Amniotic stem cell (primary cell): ENCODE results near the gene MTM1.

Source experiments
- DNase-seq: peaks from one replicate; lab custom pipeline; 2025; lab: John Stamatoyannopoulos, UW

Gene MTM1

DNA sequence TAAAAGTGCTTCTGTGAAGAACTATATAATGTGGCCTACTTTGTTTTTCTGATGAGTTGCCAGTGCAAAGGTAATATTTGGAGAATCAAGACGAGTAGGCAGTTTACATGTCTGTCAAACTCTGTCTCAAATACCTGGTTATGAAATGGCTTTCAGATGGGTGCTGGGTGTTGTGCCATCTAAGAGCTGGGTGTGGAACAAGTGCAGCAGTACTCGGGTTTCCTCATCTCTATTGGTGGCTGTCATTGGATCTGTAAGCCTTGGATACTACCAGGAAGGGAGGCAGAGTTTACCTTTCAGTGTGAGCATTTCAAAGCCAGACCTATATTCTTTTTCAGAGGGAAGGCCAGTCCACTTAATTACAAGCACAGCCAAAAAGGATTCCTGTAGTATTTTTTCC is 37.2 kb downstream of the MTM1 start:
- no peak for DNase-seq

DNA sequence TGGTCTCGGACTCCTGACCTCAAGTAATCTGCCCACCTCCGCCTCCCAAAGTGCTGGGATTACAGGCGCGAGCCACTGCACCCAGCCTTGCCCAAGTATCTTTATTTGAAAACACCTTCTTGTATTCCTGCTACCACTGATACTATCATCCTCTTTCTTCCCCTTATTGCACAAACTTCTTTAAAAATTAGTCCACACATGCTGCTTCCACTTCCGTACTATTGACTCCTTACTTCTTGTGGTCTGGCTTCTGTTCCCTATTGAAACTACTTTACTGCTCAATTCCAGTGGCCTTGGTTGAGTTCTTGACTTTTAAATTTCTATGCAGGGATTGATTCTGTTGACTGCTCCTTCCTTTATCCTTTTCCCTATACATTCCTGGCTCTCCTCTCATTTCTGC is 38.8 kb downstream of the MTM1 start:
- no peak for DNase-seq

DNA sequence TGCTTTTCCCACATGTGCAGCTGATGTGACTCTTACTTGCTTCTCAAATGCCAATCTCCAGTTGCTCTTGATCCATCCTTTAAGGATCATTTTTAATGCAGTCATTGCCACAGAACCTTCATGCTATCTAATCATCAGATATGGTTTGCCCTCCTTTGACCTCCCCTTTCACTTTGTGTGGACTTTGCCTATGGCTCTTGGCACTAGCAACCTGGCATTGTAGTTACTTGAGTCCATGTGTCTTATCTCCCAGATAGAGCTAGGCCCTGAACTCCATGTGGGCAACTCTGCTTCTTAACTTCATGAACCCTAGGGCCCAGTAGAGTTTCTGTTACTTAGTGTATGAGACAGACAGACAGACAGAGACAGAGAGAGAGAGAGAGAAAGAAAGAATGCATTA is 41.6 kb downstream of the MTM1 start:
- DNase-seq: no peak

DNA sequence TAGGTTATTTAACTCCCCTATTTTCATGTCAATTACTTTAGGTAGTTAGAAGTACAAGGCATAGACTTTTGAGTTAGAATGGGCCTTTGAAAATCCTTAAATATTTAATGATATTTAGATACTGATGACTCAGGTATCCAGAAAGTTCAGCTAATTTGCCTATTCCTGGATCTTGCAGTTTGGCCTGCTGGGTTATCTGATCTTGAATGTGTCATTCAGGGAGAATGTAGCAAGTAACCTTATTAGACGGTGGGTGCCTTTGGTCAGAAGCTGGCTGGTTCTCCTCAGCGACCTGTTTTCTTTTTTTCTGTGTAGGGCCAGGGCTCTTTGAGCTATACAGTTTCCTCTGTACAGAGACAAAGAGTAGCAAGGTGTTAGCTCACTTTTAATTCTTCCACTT is 42.0 kb downstream of the MTM1 start:
- DNase-seq: no peak

DNA sequence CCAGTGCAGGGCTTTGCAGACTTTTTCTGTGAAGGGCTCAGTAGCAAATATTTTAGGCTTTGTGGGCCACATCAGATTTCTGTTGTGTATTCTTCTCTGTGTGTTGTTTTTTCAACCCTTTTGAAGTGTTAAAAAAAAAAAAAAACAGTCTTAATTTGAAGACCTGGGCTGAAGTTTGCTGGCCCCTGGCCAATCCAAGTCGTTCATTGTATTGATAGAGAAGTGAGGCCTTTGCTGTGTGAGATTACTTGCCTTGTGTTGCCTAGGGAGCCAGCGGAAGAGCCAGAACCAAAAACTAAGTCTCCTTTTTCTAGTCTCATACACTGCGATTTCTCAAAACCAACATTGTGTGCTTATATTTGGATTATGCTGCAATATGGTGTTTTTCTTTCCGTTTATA is 46.9 kb downstream of the MTM1 start:
- no peak for DNase-seq

DNA sequence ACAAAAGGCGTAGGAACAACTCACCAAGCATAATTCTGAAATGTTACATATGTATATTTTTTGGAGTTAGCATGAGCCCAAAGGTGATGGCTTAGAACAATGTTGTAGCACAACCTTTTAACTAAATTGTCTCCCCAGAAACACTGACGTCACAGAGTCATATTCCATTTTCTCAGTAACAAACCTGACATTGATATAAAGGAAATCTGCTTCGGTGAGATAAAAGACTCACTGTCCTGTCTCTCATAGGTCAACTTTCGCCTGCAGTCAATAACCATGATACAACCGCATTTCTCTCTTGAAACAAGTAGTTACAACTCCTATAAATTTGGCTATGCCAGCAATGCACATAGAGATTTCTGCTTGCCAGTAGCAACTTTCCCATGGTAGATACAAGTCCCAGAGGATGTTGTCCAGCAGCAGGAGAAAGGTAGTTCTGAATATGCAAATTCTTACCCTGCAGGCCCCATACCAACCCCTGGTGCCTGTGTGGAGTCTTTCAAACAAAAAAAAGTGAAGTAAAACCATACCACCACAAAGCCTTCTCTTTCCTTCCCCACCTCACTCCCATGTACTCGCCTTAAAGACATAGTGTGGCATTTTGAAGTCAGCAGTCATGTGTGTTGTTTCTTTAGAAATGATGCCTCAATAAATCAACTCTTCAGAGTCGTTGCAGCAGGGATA is 47.9 kb downstream of the MTM1 start:
- DNase-seq: no peak

DNA sequence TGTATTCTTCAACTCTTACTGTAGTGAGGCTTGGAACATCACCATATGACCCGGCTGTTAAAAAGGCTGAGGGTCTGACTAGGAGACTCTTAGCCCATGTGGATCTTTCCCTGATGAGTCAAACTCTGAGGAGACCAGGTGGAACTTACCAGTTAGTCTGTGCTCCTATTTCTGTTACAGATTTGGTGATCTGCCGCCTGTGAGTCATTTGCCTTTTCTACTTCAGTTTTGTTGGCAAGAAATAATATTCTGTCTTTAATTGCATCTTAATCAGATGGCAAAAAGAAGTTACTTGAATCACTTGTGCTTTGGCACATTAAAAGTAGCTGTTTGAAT is 48.4 kb downstream of the MTM1 start:
- DNase-seq: no peak

DNA sequence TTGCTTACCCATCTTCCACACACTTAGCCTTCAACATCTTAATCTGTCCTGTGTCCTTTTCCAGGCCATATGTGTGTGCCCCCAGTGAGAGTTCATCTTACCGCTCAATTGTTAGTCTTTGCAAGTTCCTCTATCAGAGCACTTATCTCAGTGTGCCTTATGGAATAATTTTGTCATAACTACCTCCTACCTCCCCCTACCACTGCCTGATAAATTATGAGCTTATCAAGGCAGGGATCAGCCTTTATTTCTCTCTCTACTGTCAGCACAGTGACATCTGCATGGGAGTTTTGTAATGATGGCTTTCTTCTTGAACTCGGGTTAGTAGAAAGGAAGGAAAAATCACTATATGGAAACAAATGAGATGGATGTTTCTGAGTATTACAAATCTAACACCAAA is 53.2 kb downstream of the MTM1 start:
- no peak for DNase-seq

DNA sequence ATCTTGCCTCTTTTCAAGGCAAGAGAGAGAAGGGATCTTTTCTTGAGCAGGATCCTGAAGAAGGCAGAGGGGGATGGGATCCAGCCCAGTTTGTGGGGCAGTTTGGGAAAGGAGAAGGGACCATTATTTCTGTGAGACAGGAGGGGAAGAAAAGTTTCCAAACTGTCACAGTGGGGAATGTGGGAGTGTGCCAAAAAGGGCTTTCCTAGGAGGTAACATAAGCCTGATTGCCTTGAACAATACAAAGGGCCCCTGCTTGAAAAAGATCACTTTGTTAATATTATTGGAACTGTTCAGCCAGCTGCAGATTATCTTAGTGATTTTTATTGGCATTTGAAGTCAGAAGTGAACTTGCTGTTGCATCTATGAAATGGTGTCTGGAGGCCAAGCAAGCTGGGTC is 55.2 kb downstream of the MTM1 start:
- DNase-seq: no peak

DNA sequence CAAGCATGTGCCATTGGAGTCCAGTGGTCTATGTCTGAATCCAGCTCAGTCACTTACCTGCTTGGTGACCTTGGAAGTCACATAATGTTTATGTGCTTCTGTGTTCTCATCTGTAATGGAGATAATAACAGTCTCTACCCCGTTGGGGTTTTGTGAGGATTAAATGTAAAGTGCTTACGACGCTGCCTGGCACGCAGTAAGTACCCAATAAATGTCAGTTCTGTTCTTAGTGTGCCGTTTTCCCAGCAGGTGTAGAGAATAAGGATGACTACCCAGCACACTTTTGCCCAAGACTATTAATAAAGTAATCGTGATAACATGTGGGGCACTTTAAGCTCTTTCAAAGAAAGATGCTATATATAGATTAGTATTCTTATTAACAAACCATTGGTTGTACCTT is 56.7 kb downstream of the MTM1 start:
- no peak for DNase-seq

DNA sequence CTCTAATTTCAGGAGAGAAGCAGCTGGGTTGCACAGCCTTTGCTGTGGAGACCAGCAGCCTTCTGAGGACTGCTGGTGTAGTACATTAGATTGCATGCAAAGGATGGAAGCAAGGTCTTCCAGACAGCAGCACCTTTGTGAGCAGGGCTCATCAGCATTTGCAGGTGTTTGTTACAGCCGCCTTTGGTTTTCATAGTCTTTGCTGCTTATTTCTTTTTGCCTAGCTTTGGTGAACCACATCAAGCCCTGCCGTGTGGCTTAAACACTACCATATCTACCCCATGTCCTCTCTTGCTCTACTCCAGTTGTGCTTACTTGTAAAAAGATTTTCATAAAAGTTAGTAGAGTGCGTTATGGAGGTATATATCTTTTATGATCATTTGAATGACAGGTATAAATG is 57.5 kb downstream of the MTM1 start:
- DNase-seq: no peak

DNA sequence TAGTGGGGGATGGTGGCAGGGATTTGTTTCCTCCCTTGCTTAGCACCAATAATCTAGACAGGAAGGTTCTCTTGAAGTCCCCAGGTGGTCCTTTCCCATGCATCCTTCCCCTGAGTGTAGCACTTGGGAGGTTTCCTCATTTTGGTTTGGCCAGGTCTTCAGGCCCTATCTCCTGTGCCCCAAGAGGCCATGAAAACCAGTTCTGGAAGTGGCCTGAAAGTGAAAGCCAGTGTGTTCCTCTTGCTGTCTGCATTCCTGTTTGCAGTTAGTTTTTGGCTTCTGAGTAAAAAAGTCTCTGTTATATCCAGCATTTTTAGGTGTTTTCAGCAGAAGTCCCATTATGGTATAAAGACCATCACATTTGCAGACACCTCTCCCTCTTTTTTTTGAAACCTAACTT is 59.5 kb downstream of the MTM1 start:
- DNase-seq: no peak

DNA sequence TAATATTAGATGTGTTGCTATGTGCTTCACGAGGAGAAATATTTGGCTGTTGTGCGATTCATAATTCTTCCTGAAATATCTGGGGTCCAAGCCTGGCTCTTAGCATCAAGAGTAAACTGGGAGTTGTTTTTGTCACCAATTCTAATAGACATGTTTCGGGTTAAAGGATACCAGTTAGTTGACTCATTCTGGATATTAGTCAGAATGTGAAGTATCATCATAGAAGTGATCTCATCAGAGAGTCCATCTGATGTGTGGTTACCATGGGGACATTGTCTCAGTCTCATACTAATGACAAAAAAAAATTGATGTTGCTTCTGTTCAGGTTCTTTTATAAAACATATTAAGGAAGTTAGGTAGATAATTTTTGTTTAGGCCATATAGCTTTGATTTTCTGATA is 67.5 kb downstream of the MTM1 start:
- DNase-seq: peak; percentile 20

DNA sequence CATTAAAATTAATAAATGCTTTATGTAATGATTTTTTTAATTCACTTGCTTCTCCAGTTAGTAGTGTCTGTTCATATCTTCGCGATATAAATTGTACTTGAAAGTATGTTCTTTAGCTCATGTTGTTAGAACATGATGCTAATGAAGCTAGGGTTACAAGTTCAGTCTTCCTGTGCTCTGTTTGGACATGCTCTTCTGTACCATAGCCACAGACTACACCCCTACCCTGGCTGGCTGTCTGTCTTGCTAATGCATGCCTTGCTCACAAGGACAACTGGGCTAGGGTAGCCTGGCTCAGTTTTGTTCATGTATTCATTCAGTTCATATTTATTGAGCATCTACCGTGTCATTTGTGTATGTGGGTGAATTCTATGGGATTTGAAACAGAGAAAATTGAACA is 74.0 kb downstream of the MTM1 start:
- no peak for DNase-seq

DNA sequence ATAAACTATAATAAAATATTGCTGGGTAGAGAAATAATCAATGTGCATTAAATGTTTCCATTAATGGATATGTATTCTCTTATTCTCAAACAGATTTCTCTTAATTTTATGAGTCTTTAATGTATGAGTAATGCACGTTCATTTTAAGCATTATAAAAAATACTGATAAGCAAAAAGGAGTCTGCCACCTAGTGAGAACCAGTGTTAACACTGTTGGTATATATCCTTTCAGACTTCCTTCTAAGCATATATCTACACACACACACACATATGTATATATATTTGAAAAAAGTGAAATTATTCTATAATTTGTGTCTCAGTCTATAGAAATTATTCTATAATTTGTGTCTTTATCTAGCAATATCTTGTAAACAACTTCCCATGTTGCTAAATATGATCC is 74.8 kb downstream of the MTM1 start:
- no peak for DNase-seq

DNA sequence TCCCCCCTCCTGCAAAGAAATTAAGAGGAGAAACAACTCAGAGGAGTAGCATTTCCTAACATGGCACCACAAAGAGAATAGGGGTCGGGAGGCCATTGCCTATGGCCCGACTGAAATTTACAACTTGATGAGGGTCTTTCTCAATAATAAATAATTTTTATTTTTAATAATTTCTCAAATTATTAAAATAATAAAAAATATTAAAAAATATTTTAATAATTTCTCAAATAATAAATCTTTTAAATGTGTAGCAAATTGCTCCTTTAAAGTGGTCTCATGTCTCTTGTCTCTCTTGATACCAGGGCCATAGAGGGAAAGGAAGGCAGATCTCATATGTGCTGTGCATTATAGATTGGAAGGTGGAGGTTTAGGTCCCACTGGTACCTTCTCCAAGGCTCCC is 75.5 kb downstream of the MTM1 start:
- no peak for DNase-seq

DNA sequence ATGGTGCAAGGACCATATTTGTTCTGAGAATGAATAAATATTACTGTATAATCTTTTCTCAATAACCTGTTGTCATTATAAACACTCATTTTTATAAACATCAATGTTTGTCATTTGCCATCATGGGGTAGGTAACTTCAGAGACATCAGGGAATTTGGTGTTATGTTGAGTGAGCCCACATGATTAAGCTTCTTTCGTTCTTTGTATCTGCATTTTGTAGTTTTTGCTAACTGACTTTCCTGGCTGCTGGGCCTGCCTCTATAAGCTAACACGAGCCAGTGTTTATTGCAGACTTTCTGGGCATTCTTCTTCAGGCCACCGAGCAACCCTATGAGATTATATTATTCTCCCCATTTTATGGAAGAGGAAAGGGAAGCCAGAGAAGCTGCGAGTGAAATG is 76.0 kb downstream of the MTM1 start:
- no peak for DNase-seq

DNA sequence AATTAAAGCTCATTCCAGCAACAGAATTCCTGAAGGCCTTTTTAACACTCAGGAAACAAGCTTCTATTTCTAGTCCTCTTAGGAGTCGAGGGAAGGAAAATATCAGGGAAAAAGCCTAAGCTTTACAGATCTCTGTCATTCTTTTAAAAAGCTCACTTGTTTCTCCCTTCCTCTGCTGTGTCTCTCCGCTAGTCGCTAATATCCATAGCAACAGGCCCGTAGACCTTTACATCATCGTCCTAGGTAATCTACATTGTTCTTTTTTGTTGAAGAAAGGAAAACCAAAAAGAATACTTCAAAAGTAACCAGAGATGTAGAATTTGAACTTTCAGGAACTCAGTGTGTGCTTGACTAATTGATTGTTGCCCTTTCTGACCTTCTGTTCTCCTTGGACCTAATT is 78.9 kb downstream of the MTM1 start:
- no peak for DNase-seq

DNA sequence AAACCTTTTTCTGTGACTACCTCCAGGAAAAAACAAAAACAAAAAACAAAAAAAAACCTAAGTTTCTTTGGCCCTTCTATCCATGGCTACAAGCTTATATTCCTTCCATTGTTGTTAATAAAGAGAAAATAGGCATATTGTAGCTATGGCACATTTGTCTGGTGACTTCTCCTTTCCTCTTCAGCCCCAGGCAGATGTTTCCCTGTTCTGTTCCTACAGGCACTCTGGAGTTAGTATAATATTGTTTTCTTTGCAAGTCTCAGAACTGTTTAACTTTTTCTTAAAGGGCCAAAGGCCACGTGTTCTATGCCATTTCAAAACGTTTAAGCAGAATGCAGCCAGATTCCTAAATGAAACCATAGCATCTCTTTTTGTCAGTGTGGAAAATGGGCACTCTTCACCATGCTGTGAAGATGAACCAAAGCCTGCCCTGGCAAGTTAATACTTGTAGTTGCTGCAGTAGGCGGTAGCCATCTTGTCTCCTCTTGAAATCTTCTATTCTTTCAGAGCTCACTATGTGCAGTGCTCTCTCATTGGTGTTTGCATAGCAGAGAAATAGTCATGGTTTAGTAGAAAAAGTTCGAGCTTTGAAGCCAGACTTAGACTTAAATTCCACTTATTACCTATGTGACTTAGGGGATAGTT is 80.0 kb downstream of the MTM1 start:
- no peak for DNase-seq

DNA sequence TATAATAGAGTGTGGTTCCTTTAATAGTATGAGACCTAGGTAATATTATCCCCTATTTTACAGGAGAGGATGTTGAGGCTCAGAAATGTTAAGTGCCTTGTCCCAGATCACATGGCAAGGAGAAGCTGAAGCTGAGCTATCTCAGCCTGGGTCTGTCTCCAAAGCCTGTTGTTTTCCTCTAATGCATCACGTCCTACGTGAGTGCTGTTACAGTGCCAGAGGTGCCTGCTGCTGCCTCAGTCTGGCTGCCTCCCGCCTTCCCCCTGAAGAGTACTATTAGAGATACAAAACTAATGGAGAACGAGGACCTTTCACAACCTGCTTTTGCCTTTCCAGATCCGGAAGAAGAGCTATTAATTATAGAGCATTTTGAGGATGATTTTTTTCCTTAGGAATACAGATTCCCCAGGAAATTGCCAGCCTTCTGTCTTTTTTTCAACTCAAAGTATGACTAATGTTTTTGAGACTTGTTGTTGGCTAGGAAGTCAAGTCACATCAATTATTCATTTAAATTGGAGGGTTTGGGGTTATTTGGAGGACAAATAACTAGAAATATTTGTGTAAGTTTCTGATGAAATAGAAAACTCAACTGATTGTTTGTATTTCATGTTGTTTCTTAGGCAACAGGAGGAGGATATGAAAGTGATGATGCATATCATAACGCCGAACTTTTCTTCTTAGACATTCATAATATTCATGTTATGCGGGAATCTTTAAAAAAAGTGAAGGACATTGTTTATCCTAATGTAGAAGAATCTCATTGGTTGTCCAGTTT is 80.9 kb downstream of the MTM1 start:
- DNase-seq: no peak

DNA sequence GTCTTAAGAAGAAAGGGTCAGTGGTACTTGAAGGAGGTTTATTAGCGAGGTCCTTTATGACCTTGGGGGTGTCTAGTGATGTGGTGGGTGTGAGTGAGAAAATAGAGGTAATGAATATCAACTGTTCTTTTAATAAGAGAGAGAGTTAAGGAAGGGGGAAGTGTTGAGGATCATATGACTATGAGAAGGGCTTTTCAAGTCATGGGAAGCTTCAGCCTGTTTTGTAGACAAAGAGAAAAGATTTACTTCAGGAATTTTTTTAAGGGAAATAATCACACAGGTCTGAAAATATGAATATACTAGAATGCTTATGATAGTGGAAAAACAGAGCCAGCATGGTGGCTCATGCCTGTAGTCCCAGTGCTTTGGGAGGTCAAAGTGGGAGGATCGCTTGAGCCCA is 83.5 kb downstream of the MTM1 start:
- DNase-seq: no peak

DNA sequence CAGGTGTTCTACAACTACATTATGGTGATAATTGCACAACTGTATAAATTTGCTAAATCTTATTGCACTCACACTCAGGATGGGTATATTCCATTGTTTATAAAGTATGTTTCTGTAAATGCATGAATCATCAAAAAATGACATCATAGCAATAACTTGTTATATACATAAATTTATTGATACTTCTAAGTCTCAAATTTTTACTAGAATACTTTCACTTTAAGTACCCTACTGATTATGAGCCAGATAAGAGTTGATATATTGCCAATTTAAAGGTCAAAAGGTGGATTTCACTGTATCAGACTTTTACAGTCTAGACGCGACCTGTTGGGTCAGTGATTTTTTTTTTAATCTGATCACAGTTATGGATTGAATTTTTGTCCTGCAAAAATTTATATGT is 87.4 kb downstream of the MTM1 start:
- DNase-seq: no peak

DNA sequence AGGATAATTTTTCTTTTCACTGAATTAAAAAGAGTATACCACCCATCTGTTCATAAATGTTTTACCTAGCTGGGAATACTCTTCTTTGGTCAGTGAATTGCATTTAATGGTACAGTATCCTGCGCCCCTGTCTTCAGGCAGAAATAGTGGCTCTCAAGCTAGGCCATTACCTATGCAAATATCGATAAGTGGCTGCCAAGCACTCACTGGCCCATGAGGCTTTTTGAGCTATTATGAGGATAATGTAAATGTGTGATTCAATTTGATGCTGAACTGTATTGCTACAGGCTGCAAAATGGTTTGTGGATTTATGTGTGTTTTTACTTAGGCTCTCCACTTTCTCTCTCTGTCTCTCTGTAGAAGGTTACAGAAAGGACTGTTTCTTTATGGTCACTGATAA is 94.7 kb downstream of the MTM1 start:
- no peak for DNase-seq

DNA sequence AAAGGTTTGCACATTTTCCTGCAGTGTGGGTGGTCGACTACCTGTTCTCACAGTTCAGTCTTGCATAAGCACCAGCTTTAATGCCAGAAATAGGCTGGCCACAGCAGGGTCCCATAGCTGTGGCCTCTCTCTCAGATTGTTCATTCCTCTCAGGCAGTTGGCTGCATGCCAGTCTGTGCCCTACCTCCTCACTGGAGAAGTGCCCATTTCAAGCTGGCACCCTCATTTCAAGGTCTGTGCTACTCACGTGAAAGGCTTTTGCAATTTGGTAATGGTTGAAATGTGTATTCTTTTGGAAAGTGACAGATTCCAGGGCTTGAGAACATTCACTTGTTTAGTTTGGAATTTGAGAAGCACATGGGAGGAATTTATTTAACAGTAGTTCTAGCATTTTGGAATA is 95.9 kb downstream of the MTM1 start:
- DNase-seq: no peak
